Dedifferentiated amniotic fluid mesenchymal stem cell (primary cell): ENCODE results near the gene FAM186B.
A peak's percentile ranks its signal among the peaks of the same experiment; 100 is the strongest.

Source experiments
- DNase-seq: peaks from one replicate; pipeline ENCODE4 v3.0.0-alpha.2; 2016; ENCODE audit errors: extremely low spot score

FAM186B gene

DNA sequence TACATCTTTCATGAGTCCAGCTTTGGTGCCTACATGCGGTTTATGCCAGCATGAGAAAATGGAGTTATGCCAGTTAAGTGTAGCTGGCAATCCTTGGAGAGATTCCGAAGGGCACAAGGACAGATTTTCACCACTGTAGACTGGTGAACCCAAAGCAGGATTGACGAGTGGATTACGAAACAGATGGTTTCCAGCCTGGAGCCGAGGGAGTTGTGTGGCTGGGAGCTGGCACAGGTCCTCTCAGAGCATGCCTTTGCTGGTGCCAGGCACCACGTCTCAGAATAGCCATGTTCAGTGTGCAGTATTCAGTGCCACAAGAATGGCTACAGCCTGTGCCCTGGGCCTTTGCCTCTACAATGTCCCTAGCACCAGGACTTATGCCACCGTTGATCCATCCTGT, 53.4 kb downstream of the FAM186B start:
- DNase-seq, result no peak

DNA sequence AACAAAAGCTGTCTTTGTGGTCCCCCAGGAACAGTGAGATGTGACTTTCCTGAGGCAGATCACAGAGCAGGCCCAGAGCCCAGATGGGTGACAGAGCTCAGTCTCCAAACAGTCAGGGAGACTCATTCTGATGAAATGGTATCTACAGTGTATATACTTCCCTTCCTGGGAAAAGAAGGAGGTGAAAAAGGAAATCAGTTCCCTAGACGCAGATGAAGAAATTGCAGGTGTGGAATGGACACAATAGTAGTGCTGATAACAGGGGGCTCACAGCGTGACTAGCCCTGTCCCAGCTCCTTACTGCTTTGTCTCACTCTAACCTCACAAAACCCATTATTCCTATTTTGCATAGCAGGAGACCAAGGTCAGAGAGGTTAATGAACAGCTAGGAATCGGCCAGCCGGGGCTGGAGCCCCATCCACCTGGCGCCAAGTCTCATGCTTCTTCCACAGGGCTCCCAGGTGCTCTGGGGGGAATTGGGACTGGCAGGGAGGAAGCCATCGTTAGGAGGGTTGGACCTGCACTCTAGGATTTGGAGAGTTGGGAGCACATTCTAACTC, 54.7 kb downstream of the FAM186B start:
- DNase-seq, result no peak

DNA sequence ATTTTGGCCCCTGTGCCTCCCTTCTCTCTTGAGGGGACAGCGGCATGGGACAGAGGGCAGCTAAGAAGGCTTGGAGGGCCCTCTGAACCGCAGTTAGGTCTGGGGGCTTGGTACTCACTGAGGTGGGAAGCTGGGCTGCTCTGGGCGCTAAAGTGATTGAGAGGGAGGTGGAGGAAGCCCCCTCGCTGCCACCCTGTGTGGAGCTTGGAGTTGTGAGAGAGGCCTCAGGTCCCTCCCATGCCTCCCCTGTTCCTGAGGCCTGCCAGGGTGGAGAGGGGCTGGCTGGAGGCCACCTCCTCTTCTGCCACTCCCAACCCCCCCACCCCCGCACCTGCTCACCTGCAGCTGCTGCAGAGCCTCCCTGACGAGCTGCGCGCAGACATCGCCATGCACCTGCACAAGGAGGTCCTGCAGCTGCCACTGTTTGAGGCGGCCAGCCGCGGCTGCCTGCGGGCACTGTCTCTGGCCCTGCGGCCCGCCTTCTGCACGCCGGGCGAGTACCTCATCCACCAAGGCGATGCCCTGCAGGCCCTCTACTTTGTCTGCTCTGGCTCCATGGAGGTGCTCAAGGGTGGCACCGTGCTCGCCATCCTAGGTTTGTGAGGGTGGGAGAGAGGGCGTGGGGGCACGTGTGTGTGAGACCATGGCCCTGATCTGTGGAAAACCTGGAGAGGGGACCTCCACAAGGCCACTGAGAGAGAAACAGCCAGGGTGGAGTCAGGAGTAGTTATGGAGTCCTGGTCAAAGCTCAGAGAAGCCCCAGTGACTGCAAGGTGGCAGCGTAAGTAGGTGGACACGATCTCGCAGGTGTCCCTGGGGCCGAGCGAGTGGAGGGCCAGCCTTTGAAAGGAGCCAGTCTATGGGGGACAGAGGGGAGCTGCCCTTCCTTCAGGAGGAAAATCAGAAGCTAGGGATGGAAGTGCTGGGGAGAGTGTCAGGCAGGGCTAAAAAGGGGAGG, 55.4 kb downstream of the FAM186B start:
- no peak for DNase-seq

DNA sequence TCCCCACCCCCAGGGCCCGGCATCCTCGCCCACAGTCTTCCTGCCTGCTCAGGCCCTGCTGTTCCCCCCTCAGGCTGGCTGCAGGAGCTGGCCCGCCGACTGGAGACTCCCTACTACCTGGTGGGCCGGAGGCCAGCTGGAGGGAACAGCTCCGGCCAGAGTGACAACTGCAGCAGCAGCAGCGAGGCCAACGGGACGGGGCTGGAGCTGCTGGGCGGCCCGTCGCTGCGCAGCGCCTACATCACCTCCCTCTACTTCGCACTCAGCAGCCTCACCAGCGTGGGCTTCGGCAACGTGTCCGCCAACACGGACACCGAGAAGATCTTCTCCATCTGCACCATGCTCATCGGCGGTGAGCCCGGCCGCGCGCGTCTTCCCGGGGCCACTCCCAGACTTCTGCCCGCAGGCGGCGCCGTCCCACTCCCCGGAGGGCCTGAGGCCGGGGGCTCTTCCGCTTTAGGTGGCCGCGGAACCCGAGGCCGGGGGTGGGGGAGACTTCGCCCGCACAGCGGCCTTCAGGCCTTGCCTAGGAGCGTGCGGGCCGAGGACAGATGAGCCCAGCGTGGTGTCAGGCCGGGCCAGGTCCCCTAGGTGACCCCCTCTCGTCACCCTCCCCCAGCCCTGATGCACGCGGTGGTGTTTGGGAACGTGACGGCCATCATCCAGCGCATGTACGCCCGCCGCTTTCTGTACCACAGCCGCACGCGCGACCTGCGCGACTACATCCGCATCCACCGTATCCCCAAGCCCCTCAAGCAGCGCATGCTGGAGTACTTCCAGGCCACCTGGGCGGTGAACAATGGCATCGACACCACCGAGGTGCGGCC, 56.4 kb downstream of the FAM186B start:
- DNase-seq, result no peak

DNA sequence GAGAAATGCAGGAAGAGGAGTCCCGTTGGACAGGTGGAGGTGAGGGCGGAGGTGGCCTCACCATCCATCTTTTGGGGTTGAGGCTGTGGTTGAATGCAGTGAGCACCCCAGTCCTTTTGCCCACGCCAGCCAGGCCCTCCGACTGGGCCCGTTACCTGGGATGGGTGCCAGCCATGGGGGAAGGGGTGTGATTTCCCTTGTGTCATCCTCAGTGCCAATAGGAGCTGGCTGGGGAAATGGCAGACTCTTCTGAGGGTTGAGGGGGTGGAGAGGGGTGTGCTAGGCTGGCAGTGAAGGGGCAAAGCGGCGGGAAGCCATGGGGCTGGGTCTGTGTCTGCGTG, 57.0 kb downstream of the FAM186B start:
- DNase-seq, result no peak

DNA sequence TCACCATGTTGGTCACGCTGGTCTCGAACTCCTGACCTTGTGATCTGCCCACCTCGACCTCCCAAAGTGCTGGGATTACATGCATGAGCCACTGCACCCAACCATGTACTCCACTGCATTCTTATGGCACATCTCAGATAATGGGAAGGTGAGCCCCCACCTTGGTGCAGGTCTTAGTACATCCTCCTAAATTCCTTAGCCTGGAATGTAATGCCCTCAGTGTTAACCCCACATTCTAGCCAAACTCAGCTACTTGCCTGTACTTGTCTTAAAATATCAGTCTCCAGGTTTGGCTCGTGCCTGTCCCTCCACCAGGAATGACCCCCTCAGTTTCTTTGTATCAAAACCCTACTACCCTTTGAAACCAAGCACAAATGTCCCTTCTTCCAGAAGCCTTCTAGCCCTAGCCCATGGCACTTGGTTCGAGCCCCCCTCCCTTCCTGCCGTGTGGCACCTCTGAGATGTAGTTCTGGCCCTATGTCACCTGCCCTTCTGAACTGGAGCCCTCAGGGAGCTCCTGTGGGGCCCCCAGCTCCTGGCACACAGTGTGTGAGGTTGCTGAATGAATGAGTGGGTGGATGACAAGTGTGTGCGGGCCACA, 58.2 kb downstream of the FAM186B start:
- DNase-seq, result no peak

DNA sequence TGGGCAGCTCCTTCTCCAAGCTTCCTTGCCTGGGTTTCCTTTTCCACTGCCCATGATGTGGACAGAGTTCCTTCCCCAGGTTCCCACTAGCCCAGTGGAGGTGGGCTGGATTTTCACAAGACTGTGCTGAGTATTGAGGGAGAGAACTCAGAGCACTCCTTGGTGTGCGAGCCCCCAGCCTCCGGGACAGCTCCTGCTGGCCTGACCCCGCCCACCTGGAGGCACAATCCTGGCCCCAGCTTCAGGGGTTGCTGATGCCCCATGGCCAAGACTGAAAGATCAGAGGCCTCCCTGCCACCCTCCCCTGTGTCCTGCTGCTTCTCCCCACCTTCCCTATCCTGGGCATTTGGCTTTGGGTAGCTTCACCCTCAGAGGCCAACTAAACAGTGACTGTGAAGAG, 59.0 kb downstream of the FAM186B start:
- no peak for DNase-seq

DNA sequence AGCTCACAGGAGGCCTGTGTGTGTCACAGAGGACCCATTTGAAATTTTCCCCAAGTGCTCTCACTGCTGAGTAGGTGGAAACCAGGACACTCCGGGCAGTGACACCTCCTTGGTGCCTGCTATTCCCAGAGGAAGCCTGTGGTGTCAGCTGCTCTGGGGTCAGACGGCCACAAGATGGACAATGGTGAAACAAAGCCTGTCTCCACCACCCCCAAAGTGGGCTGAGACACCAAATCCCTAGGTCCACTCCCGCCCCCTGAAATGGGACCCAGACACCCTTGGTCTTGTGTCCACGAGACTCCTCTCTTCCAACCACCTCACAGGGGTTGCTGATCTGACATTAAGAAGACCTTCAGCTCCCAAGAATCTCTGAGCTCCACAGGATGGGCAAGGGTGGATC, 59.6 kb downstream of the FAM186B start:
- no peak for DNase-seq

DNA sequence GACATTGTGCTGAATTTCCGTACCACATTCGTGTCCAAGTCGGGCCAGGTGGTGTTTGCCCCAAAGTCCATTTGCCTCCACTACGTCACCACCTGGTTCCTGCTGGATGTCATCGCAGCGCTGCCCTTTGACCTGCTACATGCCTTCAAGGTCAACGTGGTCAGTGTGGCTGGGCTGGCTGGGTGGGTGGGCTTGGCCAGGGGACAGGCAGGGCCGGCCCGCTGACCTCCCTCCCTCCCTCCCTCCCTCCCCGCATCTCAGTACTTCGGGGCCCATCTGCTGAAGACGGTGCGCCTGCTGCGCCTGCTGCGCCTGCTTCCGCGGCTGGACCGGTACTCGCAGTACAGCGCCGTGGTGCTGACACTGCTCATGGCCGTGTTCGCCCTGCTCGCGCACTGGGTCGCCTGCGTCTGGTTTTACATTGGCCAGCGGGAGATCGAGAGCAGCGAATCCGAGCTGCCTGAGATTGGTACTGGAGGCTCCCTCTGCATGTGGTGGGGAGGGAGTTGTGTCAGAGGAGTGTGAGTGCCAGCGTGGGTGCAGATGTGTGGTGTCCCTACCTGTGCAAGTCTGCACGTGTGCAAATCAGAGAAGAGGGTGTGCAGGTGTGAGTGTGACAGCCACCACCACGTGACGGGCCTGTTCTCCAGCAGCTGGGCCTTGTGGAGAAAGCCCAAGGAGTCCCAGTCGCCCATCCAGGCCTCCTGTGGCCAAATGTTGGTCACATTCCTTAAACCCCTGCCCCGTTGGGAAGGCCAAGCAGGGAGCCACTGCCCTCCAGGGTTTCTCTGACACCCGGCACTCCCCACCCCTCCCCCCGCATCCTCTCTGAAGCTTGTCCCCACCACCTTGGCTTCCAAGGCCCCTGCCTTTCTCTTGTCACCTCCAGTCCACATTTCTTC, 61.3 kb downstream of the FAM186B start:
- no peak for DNase-seq

DNA sequence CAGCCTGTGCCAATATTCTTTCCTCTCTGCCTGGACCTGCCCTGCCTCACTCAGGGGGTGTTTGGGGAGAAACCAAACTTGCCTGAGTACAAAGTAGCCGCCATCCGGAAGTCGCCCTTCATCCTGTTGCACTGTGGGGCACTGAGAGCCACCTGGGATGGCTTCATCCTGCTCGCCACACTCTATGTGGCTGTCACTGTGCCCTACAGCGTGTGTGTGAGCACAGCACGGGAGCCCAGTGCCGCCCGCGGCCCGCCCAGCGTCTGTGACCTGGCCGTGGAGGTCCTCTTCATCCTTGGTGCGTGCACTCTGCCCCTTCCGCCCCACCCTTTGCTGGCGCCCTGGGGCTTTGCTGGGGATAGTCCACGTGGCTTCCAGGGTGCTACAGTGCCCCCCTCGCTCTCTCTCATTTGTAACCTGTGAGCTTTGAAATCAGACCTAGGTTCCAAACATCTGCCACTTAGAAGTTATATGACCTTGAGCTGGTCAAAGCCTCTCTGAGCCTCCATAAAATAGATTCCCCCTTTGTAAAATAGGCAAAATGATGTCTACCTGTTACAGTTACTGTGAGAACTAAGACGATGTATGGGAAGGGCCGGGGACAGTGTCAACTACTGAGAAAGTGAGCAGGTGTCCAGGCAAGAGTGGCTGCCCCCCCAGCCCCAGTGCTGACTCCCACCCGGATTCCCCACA, 62.1 kb downstream of the FAM186B start:
- no peak for DNase-seq

DNA sequence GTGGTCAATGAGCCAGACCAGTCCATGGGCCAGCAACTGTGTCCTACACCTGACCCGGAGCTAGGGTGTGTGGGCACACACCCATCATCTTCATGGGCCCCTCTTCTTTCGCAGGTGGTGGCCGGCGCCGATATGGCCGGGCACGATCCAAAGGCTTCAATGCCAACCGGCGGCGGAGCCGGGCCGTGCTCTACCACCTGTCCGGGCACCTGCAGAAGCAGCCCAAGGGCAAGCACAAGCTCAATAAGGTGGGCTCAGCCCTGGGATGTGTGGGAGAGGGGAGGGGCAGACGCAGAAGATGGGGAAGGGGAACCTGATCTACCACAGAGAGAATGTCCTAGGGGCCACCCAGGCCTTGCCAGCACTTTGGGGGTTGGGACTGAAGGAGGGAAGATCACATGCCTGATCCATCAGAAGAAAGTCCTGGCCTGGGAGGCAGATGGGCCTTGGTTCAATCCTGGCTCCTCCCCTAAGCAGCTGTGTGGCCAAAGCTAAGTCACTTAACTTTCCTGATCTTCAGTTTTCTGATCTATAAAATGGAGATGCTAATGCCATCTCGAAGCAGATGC, 62.8 kb downstream of the FAM186B start:
- DNase-seq, result no peak

DNA sequence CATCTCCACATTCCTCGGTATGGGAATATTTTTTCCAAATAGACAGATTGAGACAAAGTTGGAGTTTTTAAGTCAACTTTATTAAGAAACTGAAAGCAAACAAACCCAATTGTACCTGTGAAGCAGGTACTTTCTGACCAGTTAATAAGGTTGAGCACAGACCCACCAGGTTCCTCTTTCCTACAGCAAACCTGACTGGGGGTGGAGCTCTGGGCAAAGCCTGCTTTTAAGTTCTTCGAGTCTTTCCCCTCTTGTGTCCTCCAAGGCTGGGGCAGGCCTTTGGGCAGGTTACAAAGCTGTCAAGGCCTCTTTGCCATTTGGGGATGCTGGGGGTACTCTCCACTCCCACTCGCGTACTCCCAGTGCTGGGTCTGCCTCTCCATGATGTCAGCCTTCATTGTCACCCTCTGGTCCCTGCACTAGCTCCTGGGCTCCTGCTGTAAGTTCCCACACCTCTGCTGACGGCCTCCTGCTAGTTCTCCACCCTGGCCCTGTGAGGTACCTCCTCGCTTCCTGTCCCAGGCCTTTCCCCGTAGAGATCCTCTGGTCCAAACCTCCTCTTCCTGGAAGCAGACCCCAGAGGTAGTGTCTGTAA, 63.4 kb downstream of the FAM186B start:
- no peak for DNase-seq

DNA sequence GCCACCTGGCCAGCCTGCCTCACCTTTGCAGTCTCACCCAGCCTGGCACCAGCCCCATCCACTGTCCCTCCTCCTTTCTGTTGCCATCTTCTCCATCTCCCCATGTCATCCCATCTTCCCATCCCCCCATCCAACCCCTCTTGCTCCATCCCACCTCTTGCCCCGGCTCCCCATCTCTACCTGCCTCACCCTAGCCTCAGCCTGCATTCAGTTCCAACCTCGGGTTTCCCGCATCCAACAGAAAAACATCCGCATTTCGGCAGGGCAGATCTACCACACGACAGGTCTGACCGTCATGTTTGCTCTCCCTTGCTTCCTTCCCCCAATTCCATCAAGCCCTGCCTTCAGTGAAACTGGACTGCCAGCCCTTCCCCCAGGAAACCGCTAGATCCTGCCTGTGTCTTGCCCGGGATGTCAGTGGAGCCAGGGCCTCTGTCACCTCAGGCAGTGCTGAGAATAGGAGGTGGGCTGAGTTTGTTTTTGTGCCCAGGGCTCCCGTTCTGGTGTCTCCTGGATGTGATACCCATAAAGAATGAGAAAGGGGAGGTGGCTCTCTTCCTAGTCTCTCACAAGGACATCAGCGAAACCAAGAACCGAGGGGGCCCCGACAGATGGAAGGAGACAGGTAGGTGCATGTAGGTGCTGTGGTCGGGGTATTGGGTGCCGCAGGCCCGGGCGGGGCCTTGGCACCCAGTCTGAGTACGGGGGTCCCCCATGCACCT, 64.1 kb downstream of the FAM186B start:
- DNase-seq, result no peak

DNA sequence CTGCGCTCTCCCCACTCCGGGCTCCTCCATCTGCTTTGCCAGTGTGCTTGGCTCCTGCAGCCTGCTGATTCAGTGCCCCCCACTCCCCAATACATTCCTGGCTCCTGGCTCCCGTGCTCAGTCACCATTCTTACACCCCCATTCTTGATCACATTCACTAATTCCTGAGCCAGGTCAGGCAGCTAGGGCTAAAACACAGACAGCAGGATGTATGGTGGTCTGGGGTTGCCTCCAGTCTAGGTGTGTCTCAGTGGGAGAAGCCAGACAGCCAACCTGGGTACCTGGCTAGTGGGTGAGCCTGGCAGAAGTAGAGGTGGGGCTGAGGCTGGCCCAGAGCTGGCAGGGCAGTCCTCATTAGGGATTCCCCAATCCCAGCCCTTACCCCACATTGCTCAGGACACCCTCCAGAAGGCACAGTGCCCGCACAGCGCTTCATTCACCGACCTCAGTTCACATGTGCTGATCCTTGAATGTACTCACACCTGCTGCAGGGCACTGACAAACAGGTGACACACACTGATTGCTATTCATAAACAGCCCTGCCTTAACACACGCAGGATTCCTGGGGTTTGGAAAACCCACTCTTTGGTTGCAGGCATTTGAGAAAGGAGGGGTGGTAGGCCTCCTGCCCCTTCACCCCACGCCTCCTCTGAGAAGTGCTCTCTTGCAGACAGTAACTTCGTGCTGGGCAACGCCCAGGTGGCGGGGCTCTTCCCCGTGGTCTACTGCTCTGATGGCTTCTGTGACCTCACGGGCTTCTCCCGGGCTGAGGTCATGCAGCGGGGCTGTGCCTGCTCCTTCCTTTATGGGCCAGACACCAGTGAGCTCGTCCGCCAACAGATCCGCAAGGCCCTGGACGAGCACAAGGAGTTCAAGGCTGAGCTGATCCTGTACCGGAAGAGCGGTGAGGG, 65.0 kb downstream of the FAM186B start:
- no peak for DNase-seq

DNA sequence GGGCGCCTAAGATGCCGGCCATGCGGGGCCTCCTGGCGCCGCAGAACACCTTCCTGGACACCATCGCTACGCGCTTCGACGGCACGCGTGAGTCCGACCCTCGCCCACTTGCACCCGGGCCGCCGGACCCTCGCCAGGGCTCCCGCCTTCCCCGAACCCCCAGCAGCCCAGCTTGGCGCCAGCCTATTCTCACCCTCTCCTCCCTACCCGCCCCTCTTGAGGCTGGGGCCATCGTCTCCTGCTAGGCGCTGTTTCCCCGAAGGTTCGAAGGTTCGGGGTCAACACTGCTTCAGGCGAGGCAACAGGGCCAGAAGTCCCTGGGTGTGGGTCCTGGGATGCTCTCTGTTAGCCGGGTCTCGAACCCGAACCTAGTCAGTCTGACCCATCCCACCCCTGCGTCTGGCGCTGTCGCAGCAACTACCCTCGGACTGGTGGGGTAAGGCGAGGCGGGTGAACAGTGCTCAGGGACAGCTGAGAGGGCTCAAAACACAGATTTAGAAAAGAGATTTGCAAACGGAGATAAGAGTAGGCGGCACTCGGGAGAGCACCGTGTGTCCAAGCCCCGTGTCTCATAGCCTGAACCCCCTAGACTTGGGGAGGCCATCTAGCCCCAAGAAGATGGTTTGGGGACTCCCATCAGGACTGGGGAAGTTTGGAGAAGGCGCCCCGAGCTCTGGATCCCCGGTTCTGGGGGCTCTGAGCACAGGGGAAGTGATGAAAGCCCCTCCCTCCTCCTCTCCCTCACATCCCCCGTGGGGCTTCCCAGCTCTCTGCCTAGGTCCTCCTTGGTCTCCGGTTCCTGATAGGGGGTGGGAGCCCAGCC, 65.8 kb downstream of the FAM186B start:
- no peak for DNase-seq

DNA sequence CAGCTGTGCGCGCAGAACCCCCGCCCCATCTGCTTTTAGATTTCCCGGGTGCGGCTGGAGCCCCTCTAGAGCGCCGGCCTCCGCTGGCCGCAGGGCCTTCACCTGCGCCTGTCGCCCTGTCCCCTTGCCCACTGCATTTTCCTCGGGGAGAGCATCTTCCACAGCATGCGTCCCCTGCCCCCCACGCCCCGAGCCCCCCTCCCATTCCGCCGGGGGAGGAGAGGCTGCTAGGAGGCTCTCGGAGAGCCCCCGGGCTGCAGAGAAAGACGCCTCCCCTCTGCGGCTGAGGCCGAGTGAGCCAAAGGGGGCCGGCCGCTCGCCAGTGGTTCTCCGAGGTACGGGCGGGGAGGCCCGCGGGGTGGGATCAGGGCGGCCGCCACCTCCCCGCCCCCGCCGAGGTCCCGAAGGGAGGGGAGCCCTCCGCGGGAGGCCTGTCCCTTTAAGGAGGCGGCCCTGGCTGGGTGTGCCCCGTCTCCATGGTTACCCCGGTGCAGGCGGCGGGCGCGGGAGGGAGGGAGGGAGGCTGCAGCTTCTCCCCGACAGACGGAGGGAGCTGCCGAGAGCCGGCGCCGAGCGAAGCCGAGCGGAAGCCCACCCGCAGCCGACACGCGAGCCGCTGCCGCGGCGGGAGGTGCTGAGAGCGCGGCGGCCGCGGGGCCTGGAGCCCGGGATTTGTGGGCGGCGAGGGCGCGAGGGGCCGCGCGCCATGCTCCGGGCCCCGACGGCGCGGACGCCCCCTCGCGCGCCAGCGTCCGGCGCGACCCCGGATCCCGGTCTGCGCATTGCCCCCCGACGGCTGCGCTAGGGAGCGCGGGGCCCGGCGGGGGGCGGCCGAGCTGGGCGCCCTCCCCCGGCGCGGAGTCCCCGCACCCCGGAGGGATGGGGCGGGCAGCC, 66.7 kb downstream of the FAM186B start, which contains the start of gene KCNH3:
Gene KCNH3, plus strand, starts transcription at position 521 of the 894 bp plus-strand sequence. CDS start 387 bp downstream, outside the sequence.
- peak; percentile 23 for DNase-seq
